ENCODE measurements around the gene HEPN1.

HEPN1 gene

DNA sequence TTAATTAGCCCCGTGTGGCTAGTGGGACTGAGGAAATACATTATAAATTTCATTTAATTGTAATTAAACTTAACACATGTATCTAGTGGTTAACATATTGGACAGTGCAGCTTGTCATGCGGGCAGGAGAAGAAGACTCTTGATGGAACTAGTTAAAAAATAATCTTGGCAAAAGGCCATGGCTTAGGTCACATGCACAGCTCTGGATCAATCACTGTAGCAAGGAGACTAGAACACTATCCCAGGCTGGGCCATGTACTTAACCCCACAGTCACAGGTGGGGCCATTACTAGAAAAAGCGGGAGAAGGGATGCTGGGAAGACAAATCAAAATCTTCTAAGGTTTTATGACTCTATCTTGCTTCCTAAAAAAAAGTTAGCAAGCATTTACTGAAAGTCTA is 25.5 kb downstream of the HEPN1 start:
- no peak overlapping the region for H3K27ac ChIP-seq
- TF ChIP-seq CTCF (IDR thresholded peaks at IDR 0.05) = no peak
- H3K79me2 ChIP-seq = no peaks in the 10 kb centered on the region
- no peak overlapping the region for H3K4me2 ChIP-seq (ENCODE audit: low read length)
- no peaks in the 10 kb centered on the region for H3K36me3 ChIP-seq (ENCODE audit: control insufficient read depth, insufficient read depth, low read length)
- no peaks in the 10 kb centered on the region for H3K4me1 ChIP-seq
- no peaks in the 10 kb centered on the region for H3K27me3 ChIP-seq (ENCODE audit: control insufficient read depth, insufficient read depth, low read length)
- no peak overlapping the region for H2AFZ ChIP-seq
- H3K9me3 ChIP-seq (ENCODE audit: control insufficient read depth, low read length) = no peaks in the 10 kb centered on the region
- H3K9ac ChIP-seq = no peak overlapping the region
- H3K4me3 ChIP-seq (ENCODE audit: low read depth, low read length) = no peak overlapping the region

DNA sequence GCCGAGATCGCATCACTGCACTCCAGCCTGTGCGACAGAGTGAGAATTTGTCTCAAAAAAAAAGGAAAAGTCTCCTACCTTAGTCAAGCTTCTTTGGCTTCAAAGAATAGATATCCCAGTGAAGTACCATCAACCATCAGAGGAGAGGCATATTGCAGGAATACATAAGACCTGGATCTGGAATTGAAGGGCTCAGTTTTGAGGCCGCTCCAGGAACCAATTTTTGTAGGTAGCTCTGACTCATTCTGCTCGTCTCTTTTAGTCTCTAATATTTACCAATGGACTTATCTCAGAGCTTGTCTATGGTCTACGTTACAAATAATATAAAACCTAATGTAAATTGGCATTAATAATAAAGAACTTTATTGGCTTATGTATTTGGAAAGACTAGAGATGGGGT is 26.8 kb downstream of the HEPN1 start:
- Histone ChIP-seq H3K9me3 (ENCODE audit: control insufficient read depth, low read length) (no peaks in the 10 kb centered on the region), H3K27ac (no peak overlapping the region), H3K79me2 (no peaks in the 10 kb centered on the region), H3K36me3 (ENCODE audit: control insufficient read depth, insufficient read depth, low read length) (no peaks in the 10 kb centered on the region), H3K4me1 (no peaks in the 10 kb centered on the region), H3K27me3 (ENCODE audit: control insufficient read depth, insufficient read depth, low read length) (no peaks in the 10 kb centered on the region), H3K9ac (no peak overlapping the region), H2AFZ (no peak overlapping the region), H3K4me2 (ENCODE audit: low read length) (no peak overlapping the region), H3K4me3 (ENCODE audit: low read depth, low read length) (no peak overlapping the region)
- TF ChIP-seq CTCF (IDR thresholded peaks at IDR 0.05) = no peak

- H3K27ac ChIP-seq = no peak overlapping the region
- H2AFZ ChIP-seq = no peak overlapping the region
- no peak overlapping the region for H3K4me2 ChIP-seq (ENCODE audit: low read length)
- H3K4me3 ChIP-seq (ENCODE audit: low read depth, low read length) = no peak overlapping the region
- H3K36me3 ChIP-seq (ENCODE audit: control insufficient read depth, insufficient read depth, low read length) = no peaks in the 10 kb centered on the region
- H3K9ac ChIP-seq = no peak overlapping the region
- H3K4me1 ChIP-seq = no peaks in the 10 kb centered on the region
- no peaks in the 10 kb centered on the region for H3K79me2 ChIP-seq
- no peaks in the 10 kb centered on the region for H3K9me3 ChIP-seq (ENCODE audit: control insufficient read depth, low read length)
- H3K27me3 ChIP-seq (ENCODE audit: control insufficient read depth, insufficient read depth, low read length) = no peaks in the 10 kb centered on the region
- no peak for TF ChIP-seq CTCF (IDR thresholded peaks at IDR 0.05)
Observed at GRCh38 chr11:124946735-124947141, 27.7 kb downstream of the HEPN1 start.

DNA sequence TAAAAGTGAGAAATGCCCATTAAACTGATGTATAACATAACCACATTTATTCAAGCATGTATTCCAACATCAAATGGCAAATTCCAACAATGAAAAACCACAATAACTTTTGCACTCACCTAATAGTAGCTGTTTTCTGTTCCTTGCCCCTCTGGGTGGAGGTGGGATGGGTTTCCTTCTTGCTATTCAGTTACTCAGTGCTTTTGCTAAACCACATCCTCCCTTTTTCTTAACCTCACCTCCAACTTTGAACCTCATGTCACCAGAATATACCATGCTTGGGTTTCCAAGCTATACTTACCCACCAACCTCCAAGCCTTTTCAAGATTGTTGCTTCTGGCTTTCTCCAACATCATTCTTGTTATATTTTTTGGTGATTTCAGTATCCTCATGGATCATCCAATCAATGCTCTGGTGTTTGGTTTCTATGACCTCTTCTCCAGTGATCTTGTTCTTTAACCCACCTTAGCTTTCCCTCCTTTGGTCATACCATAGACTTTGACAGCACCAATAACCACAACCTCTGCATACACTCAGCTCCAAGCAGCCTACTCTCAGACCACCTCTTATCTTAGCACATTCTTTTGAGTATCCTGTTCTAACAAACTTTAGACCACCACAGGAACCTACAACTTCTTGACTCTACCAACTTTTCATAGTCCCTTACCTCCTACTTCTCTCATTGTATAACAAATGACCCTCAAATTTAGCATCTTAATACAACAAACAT is 31.7 kb downstream of the HEPN1 start:
- Histone ChIP-seq H2AFZ (no peak overlapping the region), H3K9me3 (ENCODE audit: control insufficient read depth, low read length) (no peaks in the 10 kb centered on the region), H3K4me3 (ENCODE audit: low read depth, low read length) (no peak overlapping the region), H3K4me2 (ENCODE audit: low read length) (no peak overlapping the region), H3K36me3 (ENCODE audit: control insufficient read depth, insufficient read depth, low read length) (no peaks in the 10 kb centered on the region), H3K79me2 (no peaks in the 10 kb centered on the region), H3K4me1 (no peaks in the 10 kb centered on the region), H3K27me3 (ENCODE audit: control insufficient read depth, insufficient read depth, low read length) (no peaks in the 10 kb centered on the region), H3K9ac (no peak overlapping the region), H3K27ac (no peak overlapping the region)
- no peak for TF ChIP-seq CTCF (IDR thresholded peaks at IDR 0.05)

DNA sequence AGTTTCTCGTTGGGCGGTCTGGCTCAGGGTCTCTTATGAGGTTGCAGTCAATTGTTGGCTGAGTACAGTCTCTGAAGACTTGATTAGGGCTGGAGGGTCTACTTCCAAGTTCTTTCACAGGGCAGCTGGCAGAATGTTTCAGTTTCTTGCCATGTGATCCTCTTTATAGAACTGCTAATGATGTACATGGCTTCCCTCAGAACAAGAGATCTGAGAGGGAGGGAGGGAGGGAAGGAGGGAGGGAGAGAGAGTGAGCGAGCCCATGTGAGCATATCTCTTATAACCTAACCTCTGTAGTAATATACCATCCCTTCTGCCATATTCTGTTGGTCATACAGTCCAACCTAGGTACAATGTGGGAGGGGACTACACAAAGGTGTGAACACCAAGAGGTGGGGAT is 32.3 kb downstream of the HEPN1 start:
- no peaks in the 10 kb centered on the region for H3K4me1 ChIP-seq
- no peak overlapping the region for H3K9ac ChIP-seq
- H3K27me3 ChIP-seq (ENCODE audit: control insufficient read depth, insufficient read depth, low read length) = no peaks in the 10 kb centered on the region
- no peak overlapping the region for H3K27ac ChIP-seq
- no peak overlapping the region for H3K4me2 ChIP-seq (ENCODE audit: low read length)
- H3K4me3 ChIP-seq (ENCODE audit: low read depth, low read length) = no peak overlapping the region
- TF ChIP-seq CTCF (IDR thresholded peaks at IDR 0.05) = no peak
- H3K9me3 ChIP-seq (ENCODE audit: control insufficient read depth, low read length) = no peaks in the 10 kb centered on the region
- no peaks in the 10 kb centered on the region for H3K36me3 ChIP-seq (ENCODE audit: control insufficient read depth, insufficient read depth, low read length)
- H2AFZ ChIP-seq = no peak overlapping the region
- no peaks in the 10 kb centered on the region for H3K79me2 ChIP-seq

Measured in parathyroid adenoma (tissue), 2 donors.